Renal cortex interstitium (tissue), 11 donors: Measurements from ENCODE around the gene RYR1. TPM values are rescaled to one million over a fixed set of nuclear protein-coding genes. Genes with fewer than 3 reads are reported as not detected.
"Not testable (repeated sequence)": the region's sequence is repeated elsewhere in the genome, so short reads cannot be mapped to it uniquely, and the experiment has no call there.

Source experiments
- DNase-seq, 11 donors: peaks; one replicate each; pipeline ENCODE4 v3.0.0-alpha.2; 2013; ENCODE audit warnings: low read depth in 9 of 11, low spot score in 4 of 11; ENCODE audit errors: extremely low read depth in 1 of 11
- polyA plus RNA-seq, 3 donors: library from polyadenylated mRNA; unstranded; fragments of 120-200 nt; gene quantifications; one replicate each; pipeline ENCODE4 v1.2.1, GENCODE V29; 2013; ENCODE audit not compliant: insufficient read length in 3 of 3

The RYR1 gene
- polyA plus RNA-seq, 3 donors: 4.4 to 7.1 (median 5.3) TPM

- no peak for DNase-seq
Observed at GRCh38 chr19:38615007-38615581, 181.6 kb downstream of the RYR1 start.

- DNase-seq: no peak
Observed at GRCh38 chr19:38616265-38616664, 182.8 kb downstream of the RYR1 start.

- DNase-seq: no peak
Observed at GRCh38 chr19:38617283-38617763, 183.8 kb downstream of the RYR1 start.

GRCh38 chr19:38617764-38618589 is 184.5 kb downstream of the RYR1 start, which contains the start of gene MAP4K1:
TSS of gene MAP4K1 (minus strand) at chr19:38617953. CDS start at chr19:38617895, 58 bp downstream.
- peak in 1 of 11 donors; percentile 5 for DNase-seq

GRCh38 chr19:38618590-38619360 is 185.3 kb downstream of the RYR1 start, which contains the start of gene EIF3K:
TSS of gene EIF3K (plus strand) at chr19:38619188. CDS start at chr19:38619269, 81 bp downstream.
- DNase-seq: peak; percentile 97 to 99 (median 98)

GRCh38 chr19:38619361-38620174 is 186.1 kb downstream of the RYR1 start:
- DNase-seq: no peak

GRCh38 chr19:38624822-38625221 is 191.3 kb downstream of the RYR1 start:
- DNase-seq: no peak

- no peak for DNase-seq
Observed at GRCh38 chr19:38626401-38626800, 192.9 kb downstream of the RYR1 start.

GRCh38 chr19:38629568-38629967 is 196.1 kb downstream of the RYR1 start:
- DNase-seq: no peak

- DNase-seq: not testable (repeated sequence)
Observed at GRCh38 chr19:38631301-38631700, 197.8 kb downstream of the RYR1 start.

- not testable (repeated sequence) for DNase-seq
Observed at GRCh38 chr19:38631811-38632475, 198.5 kb downstream of the RYR1 start.

GRCh38 chr19:38632476-38633213 is 199.2 kb downstream of the RYR1 start:
- no peak for DNase-seq

- DNase-seq: no peak
Observed at GRCh38 chr19:38634757-38635482, 201.4 kb downstream of the RYR1 start.

GRCh38 chr19:38635483-38636399 is 202.2 kb downstream of the RYR1 start:
- no peak for DNase-seq
